ENCODE measurements around the gene PNISR.

Gene PNISR

GRCh38 chr6:99407076-99407475 lies 18.0 kb downstream of the PNISR start:
- DNase-seq, result no peak

DNA sequence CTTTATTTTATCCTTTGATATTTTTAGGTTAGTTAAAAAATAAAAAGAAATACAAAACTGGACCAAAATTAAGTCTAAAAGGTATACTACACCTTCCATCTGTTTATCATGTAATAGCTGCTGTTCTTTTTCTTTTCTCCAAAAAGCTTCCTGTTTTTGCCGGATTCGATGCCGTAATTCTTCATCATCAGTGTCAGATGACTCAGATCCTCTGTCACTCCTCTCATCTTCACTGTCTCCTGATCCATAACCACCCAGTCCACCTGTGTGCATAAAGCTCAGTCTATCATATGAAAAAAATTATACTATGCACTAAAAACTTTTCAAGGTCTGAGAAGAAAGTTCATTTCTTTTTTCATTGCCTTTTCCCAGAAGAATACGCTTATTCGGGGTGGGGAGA lies 22.7 kb downstream of the PNISR start:
- DNase-seq, result no peak

DNA sequence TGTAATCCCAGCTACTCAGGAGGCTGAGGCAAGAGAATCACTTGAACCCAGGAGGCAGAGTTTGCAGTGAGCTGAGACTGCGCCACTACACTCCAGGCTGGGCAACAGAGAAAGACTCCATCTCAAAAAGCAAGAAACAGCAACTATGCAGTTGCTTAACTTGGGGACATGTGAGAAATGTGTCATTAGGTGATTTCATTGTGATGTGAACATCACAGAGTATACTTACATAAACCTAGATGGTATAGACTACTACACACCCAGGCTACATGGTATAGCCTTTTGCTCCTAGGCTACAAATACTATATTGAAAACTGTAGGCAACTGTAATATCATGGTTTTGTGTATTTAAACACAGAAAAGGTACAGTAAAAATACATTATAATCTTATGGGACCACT lies 27.8 kb downstream of the PNISR start:
- no peak for DNase-seq

DNA sequence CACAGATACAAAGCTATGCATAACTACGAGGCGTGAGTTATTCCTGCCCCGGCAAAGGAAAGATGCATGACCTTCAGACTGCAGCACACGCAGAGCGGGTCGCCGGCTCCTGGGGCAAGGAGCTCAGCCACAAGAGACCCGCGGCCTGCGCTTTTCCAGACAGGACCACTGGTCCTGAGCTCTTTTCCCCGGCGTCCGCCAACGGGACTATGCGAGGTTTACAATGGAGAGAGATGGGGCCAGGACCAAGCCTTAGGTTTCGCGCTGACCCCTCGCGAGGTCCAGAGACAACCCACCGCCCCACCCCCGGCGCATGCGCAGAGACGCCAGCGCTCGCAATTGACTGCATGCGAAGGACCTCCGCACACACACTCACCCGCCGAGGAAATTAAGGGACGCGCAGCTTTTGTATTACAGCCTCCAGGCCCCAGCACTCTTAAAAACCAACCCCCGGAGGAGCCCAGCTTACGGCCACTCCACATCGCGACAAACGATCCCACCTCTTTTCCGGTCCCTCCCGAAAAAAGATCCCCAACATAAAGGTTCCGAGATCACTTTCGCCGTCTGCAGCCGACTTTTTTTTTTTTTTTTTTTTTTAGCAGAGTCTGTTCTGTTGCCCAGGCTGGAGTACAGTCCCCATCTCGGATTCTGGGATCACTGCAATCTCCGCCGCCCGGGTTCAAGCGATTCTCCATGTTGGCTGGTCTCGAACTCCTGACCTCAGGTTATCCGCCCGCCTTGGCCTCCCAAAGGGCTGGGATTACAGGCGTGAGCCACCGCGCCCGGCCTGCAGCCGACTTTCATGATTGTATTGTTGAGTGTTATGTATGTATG lies 31.2 kb downstream of the PNISR start, which contains the start of gene COQ3:
Gene COQ3 (minus strand): TSS at position 498 of the 834 bp plus-strand sequence. CDS start 16 bp downstream, at position 482.
- peak; percentile 81 for DNase-seq

DNA sequence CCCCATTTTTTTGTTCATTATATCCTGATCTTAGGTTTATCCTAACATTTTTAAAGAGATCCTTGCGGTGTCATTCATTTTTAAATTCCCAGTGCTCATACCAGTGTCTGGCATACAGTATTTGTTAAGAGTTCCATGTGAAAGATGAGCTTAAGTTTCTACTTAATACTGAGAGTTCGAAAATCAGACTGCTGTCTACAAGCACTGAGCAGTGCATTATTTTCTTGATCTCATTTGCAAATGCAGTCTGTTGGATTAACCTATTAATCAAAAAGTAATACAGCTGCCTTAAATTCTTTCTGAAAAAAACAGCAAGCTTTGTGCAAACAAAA lies 31.8 kb downstream of the PNISR start:
- no peak for DNase-seq

DNA sequence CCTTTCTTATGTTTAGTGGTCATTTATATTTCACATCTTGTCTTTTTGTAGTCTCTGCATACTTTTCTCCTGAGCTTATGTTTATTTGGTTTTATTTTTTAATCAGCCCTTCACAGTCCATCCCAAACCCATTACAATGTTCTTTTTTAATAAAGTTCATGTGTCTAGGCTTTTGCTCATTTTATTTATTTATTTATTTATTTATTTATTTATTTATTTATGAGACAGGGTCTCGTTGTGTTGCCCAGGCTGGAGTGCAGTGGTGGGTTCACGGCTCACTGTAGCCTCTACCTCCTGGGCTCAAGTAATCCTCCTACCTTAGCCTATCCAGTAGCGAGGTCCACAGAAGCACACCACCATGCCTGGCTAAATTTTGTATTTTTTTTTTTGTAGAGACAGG lies 34.2 kb downstream of the PNISR start:
- no peak for DNase-seq

DNA sequence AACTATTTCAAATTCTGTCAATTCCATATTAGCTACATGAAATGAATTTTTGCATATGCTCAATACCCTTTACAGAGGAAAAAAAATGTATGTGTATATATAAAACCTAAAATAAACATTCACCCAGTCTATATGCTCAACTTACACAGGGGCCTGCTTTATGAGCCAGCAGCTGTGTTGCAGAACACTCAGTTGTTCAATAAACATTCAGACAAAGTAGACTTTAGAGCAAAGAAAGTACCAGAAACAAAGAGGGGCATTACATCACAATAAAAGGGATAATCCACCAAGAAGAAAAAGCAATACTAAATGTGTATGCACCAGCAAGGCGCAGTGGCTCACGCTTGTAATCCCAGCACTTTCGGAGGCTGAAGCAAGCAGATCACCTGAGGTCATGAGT lies 40.6 kb downstream of the PNISR start:
- no peak for DNase-seq

DNA sequence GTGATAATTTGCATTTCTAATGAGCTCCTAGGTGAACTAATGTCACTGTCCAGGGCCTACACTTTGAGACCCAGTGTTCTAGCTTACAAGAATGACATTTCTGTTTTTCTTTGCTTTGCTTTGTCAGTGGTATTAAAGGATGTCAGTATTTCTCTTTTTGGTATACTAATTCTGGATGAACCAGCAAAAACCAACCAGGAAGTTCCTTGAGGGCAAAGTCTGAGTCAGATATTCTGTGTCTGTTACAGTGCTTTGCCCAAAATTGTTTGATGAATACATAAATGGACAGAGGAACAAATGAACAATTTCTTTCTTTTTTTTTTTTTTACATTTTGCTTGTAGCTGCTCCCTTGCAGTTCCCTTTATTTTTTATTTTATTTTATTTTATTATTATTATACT lies 46.5 kb downstream of the PNISR start:
- DNase-seq, result no peak

DNA sequence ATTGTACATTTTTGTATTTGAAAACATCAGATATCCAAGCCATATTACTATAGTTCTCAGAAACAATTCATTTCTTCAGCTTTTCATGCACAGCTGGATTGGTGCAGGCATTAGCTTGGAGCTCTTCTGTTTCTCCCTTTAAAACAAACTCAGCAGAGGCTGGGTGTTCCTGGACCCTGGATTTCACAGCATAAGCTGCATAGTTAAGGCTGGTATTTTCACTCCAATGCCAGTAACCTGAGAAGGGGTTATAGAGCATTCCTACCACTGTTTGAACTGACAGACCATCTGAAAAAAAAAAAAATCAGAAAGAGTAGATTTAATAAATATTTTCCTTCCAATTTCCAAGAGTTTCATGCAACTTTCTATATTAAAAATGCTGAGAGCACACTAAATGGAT lies 55.6 kb downstream of the PNISR start:
- DNase-seq, result no peak

DNA sequence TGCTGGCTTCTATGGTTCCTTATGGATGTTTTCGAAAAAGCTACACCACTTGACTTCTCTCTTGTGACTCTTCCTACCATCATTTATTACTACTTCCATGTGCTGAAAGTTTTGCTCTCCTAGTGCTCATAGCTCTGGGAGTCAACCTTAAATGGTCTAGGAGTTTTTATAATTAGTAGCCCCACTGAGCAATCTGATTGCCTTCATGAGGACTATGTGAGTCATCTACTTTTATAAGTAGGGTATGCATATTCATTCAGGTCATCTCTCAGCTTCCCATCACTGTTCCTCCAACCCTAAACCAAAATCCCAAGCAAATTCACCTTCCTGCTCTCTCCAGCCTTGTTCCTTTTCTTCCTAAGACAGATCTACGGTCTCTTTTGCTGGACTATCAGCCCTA lies 58.3 kb downstream of the PNISR start:
- no peak for DNase-seq

GRCh38 chr6:99364026-99364425 lies 61.1 kb downstream of the PNISR start:
- DNase-seq, result no peak

GRCh38 chr6:99362678-99363268 lies 62.3 kb downstream of the PNISR start:
- DNase-seq, result peak; percentile 31

- no peak for DNase-seq
Measured at GRCh38 chr6:99359800-99360199, 65.3 kb downstream of the PNISR start.

GRCh38 chr6:99356641-99357040 lies 68.5 kb downstream of the PNISR start:
- no peak for DNase-seq

GRCh38 chr6:99354983-99355382 lies 70.1 kb downstream of the PNISR start:
- DNase-seq, result no peak

GRCh38 chr6:99353126-99353525 lies 72.0 kb downstream of the PNISR start:
- no peak for DNase-seq

DNA sequence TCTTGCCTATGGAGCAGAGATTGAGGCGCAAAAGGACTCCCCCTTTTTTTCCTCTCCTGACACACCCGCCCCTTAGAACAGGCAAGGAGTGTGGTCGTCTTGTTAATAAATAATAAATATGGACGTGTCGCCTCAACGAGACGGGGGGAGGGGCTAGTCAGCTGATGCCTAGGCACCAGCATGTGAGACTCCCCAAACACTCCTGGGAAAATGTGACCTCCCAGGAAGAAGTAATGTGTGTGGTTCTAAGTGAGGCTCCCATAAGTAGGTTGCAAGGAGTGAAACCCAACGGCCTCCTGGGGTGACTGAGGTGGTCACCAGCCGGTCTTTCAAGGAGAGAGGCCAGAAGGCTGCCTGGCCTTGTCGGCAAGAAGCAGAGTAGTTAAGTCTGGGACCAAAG lies 74.5 kb downstream of the PNISR start:
- DNase-seq, result no peak

GRCh38 chr6:99349171-99350141 lies 75.7 kb downstream of the PNISR start, which contains the start of gene FAXC:
TSS of gene FAXC (minus strand) at chr6:99349674. CDS start at chr6:99349372, 302 bp downstream.
- peak; percentile 37 for DNase-seq

- no peak for DNase-seq
Measured at GRCh38 chr6:99348288-99349170, 76.6 kb downstream of the PNISR start.
